SJSA1 (cell line): ENCODE results near the gene GK. TPM values are rescaled to one million over a fixed set of nuclear protein-coding genes. Genes with fewer than 3 reads are reported as not detected.
"Not testable (repeated sequence)": the region's sequence is repeated elsewhere in the genome, so short reads cannot be mapped to it uniquely, and the experiment has no call there.

Experiments used
- DNase-seq, 2 experiments: peaks; one replicate each; pipeline ENCODE4 v3.0.0-alpha.2; 2015 to 2020; ENCODE audit warnings: low spot score in 2 of 2, low read depth in 1 of 2
- H3K27ac ChIP-seq: fragments of 250-450 bp; sonication (Bioruptor Pico); 2 replicates; pipeline ENCODE4 v1.5.1; 2020; ENCODE audit warnings: mild to moderate bottlenecking, moderate library complexity
- H3K27me3 ChIP-seq: fragments of 250-450 bp; sonication (Bioruptor Pico); replicated peaks from 2 replicates; pipeline ENCODE4 v1.5.1; 2020; ENCODE audit warnings: mild to moderate bottlenecking, moderate library complexity
- H3K36me3 ChIP-seq: fragments of 250-450 bp; sonication (Bioruptor Pico); 2 replicates; pipeline ENCODE4 v1.5.1; 2020; ENCODE audit warnings: mild to moderate bottlenecking
- H3K4me1 ChIP-seq: fragments of 250-450 bp; sonication (Bioruptor Pico); replicated peaks from 2 replicates; pipeline ENCODE4 v1.6.1; 2021; ENCODE audit warnings: mild to moderate bottlenecking
- H3K4me3 ChIP-seq: fragments of 250-450 bp; sonication (Bioruptor Pico); 2 replicates; pipeline ENCODE4 v1.5.1; 2020; ENCODE audit warnings: mild to moderate bottlenecking
- H3K9me3 ChIP-seq: fragments of 250-450 bp; sonication (Bioruptor Pico); replicated peaks from 2 replicates; pipeline ENCODE4 v1.5.1; 2020; ENCODE audit warnings: mild to moderate bottlenecking
- total RNA-seq: library from RNA; depleted of rRNA; stranded (reverse); fragments of >200 nt; shearing (Covaris generic); gene quantifications from 2 replicates; pipeline ENCODE4 v1.2.3, GENCODE V29; 2014

GK gene
- total RNA-seq, 1 experiment from 2014 or later: 7.2 TPM

DNA sequence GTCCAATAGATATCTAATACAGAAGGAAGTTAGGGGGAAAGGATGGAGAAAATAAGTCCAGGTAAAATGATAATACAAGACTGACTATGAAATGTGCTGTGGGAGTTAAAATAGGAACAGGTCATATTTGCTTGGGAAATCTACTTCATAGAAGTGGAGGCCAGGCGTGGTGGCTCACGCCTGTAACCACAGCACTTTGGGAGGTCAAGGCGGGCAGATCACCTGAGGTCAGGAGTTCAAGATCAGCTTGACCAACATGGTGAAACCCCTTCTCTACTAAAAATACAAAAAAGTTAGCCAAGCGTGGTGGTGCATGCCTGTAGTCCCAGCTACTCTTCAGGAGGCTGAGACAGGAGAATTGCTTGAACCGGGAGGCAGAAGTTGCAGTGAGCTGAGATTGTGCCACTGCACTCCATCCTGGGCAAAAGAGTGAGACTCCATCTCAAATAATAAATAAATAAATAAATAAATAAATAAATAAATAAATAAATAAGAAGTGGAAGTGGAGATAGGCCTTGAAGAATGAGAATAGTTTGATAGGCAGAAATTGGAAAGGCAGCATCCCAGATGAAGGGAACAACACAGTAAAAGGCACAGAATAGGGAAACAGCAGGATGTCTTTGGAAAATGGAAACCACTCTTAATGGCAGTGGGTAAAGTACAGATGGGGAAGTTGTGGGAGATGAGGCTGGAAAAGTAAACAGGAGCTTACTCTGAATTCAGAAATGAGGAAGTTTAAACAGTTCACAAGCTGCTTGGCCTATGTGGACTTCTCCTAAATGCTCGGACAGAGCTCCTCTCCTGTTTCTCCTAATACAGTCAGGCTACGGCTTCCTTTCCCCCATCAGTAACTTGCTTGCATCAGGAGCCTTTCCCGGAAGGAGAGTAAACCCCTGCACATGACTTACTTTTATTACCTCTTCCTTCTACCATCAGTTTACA is 15.1 kb upstream of the GK start:
- Histone ChIP-seq H3K27ac (no peak overlapping the region), H3K4me3 (no peak overlapping the region), H3K36me3 (no peaks in the 10 kb centered on the region), H3K27me3 (no peaks in the 10 kb centered on the region), H3K4me1 (no peaks in the 10 kb centered on the region), H3K9me3 (no peaks in the 10 kb centered on the region)
- DNase-seq: no peak

GRCh38 chrX:30639702-30640101 is 13.5 kb upstream of the GK start:
- not testable (repeated sequence) for H3K36me3 ChIP-seq, H3K4me1 ChIP-seq, H3K4me3 ChIP-seq, H3K27ac ChIP-seq, H3K9me3 ChIP-seq, H3K27me3 ChIP-seq, DNase-seq

GRCh38 chrX:30642642-30643041 is 10.6 kb upstream of the GK start:
- no peak for DNase-seq
- no peak overlapping the region for H3K27ac ChIP-seq
- H3K4me3 ChIP-seq: no peak overlapping the region
- no peaks in the 10 kb centered on the region; the same call in 1 of the 2 replicates for H3K4me1 ChIP-seq
- H3K36me3 ChIP-seq: no peaks in the 10 kb centered on the region
- no peaks in the 10 kb centered on the region for H3K27me3 ChIP-seq
- no peaks in the 10 kb centered on the region for H3K9me3 ChIP-seq

DNA sequence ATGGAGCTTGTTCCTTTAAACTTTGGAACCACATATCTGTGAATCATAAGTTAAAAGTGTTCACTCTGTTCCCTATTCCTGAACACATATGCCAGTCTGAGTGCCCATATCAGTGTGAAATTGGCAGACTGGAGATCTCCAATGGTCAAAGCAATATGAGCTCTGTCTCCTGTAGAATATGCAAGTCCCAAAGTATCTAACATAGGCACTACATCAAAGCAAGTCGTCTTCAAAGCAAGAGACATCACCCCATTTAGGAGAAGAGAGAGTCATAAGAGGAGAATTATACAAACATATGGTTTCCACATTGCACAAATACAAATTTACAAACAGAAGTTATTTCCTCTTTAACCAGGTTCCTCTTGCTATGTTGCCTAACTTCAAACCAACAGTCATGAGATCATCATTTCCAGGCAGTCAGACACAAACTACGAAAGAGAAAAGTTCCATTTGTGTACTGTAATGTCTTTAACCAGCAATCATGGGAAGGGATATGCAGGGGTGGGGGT is 9.9 kb upstream of the GK start:
- H3K36me3 ChIP-seq: no peaks in the 10 kb centered on the region
- no peaks in the 10 kb centered on the region; the same call in 1 of the 2 replicates for H3K4me1 ChIP-seq
- H3K4me3 ChIP-seq: no peak overlapping the region
- no peak for DNase-seq
- H3K9me3 ChIP-seq: no peaks in the 10 kb centered on the region
- no peaks in the 10 kb centered on the region for H3K27me3 ChIP-seq
- H3K27ac ChIP-seq: no peak overlapping the region

GRCh38 chrX:30649859-30650258 is 3.4 kb upstream of the GK start:
- Histone ChIP-seq H3K9me3 (no peaks in the 10 kb centered on the region), H3K36me3 (no peaks in the 10 kb centered on the region), H3K4me3 (no peak overlapping the region), H3K4me1 (peaks cover 10% of the 10 kb centered on the region), H3K27ac (no peak overlapping the region), H3K27me3 (no peaks in the 10 kb centered on the region)
- no peak for DNase-seq

GRCh38 chrX:30652527-30653414 is 452 bp upstream of the GK start:
- Histone ChIP-seq H3K36me3 (no peaks in the 10 kb centered on the region), H3K9me3 (no peaks in the 10 kb centered on the region), H3K27me3 (no peaks in the 10 kb centered on the region), H3K4me3 (peak overlapping the region; percentile 58), H3K27ac (peak overlapping the region; percentile 71), H3K4me1 (peaks cover 10% of the 10 kb centered on the region; the same call in 1 of the 2 replicates)
- DNase-seq: peak; percentile 86 to 92

DNA sequence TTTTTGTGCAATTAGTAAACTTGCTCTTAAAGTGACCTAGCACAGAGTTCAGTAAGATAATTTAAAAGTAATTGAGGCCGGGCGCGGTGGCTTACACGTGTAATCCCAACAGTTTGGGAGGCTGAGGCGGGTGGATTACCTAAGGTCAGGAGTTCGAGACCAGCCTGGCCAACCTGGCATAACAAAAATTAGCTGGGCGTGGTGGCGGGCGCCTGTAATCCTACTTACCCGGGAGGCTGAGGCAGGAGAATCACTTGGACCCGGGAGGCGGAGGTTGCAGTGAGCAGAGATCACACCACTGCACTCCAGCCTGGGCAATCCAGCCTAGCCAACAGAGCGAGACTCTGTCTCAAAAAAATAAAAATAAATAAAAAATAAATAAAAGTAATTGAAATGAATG is 1.2 kb downstream of the GK start:
- not testable (repeated sequence) for H3K27me3 ChIP-seq, H3K9me3 ChIP-seq, DNase-seq, H3K27ac ChIP-seq, H3K36me3 ChIP-seq
- Histone ChIP-seq H3K4me3 (peak overlapping the region; percentile 58; the same call in 1 of the 2 replicates), H3K4me1 (peaks cover 10% of the 10 kb centered on the region; the same call in 1 of the 2 replicates)

- Histone ChIP-seq H3K27me3 (no peaks in the 10 kb centered on the region), H3K4me1 (peaks cover 13% of the 10 kb centered on the region; the same call in 1 of the 2 replicates), H3K9me3 (no peaks in the 10 kb centered on the region), H3K27ac (no peak overlapping the region), H3K4me3 (no peak overlapping the region), H3K36me3 (no peaks in the 10 kb centered on the region)
- DNase-seq: no peak
These were observed 1.9 kb downstream of the GK start for GRCh38 chrX:30654989-30655607.

GRCh38 chrX:30655991-30656390 is 2.8 kb downstream of the GK start:
- no peak for DNase-seq
- Histone ChIP-seq H3K27ac (no peak overlapping the region), H3K36me3 (no peaks in the 10 kb centered on the region), H3K9me3 (no peaks in the 10 kb centered on the region), H3K4me3 (no peak overlapping the region), H3K4me1 (peaks cover 13% of the 10 kb centered on the region; the same call in 1 of the 2 replicates), H3K27me3 (no peaks in the 10 kb centered on the region)

GRCh38 chrX:30657196-30658161 is 4.3 kb downstream of the GK start:
- Histone ChIP-seq H3K4me3 (no peak overlapping the region), H3K9me3 (no peaks in the 10 kb centered on the region), H3K27ac (no peak overlapping the region), H3K36me3 (no peaks in the 10 kb centered on the region), H3K27me3 (no peaks in the 10 kb centered on the region), H3K4me1 (peaks cover 6% of the 10 kb centered on the region; the same call in 1 of the 2 replicates)
- DNase-seq: no peak

DNA sequence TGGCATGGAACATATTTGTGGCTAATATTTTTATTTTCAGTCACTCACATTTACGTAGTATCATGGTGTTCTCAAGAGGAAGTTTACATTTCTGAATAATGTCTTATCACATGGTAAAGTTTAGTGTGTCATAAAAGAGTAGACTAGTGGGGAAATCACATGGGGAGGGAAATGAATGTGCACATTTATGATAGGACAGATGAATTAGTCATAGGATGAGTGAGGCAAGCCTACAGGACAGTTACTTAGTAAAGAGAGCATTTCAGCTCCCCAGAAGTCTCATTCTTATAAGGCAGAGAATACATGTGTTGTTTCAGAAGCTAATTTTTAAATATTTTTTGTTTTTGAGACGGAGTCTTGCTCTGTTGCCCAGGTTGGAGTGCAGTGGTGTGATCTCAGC is 6.2 kb downstream of the GK start:
- H3K27ac ChIP-seq: no peak overlapping the region

GRCh38 chrX:30661228-30661627 is 8.0 kb downstream of the GK start:
- Histone ChIP-seq H3K4me3 (no peak overlapping the region), H3K36me3 (no peaks in the 10 kb centered on the region), H3K27me3 (no peaks in the 10 kb centered on the region), H3K9me3 (no peaks in the 10 kb centered on the region), H3K4me1 (0 out of 2 replicates have a peak, but pooled peaks cover 2% of the 10 kb centered on the region), H3K27ac (no peak overlapping the region)
- no peak for DNase-seq

More for the DNA sequence above, 6.2 kb downstream of the GK start:
- H3K36me3 ChIP-seq: no peaks in the 10 kb centered on the region
- no peaks in the 10 kb centered on the region for H3K27me3 ChIP-seq
- H3K4me1 ChIP-seq: 0 out of 2 replicates have a peak, but pooled peaks cover 2% of the 10 kb centered on the region
- H3K4me3 ChIP-seq: no peak overlapping the region
- no peaks in the 10 kb centered on the region for H3K9me3 ChIP-seq
- peak in 1 of 2 experiments; percentile 5 for DNase-seq
